ENCODE measurements around the gene PCBD2. TPM values are rescaled to one million over a fixed set of nuclear protein-coding genes. Genes with fewer than 3 reads are reported as not detected.

PCBD2 gene
- total RNA-seq, 1 donor from 2014 or later, result 12.1 TPM

DNA sequence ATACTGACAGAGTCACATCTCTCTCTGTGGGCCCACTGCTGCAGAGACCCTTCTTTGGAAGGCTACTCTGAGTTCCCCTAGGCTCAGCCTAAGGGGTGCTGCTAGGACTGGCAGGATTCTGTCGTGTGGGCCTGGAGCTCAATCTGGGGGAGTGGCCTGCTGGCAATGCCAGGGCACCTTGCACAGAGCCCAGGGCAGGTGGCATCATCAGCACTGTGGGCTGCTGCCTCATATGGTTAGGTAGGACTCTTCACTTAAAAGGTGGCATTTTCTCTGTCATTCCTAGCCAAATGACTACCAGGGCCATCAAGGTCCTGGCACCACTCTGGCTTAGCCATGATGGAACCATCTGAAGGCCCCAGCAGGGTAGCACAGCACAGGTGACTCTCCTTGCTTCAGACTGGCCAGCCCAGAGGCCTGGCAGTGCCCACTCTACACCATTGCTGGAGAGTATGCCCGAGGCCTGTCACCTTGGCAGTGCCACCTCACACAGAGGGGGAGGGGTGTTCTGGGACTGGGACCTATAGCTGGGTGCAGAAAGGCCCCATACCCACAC is 107.2 kb downstream of the PCBD2 start:
- Mint-ChIP-seq H3K9me3 (no peaks in the 10 kb centered on the region), H3K27me3 (ENCODE audit: low read depth) (peaks cover 10% of the 10 kb centered on the region), H3K4me3 (no peak overlapping the region), H3K36me3 (ENCODE audit: low read depth) (no peaks in the 10 kb centered on the region), H3K4me1 (no peaks in the 10 kb centered on the region), H3K27ac (ENCODE audit: unreplicated experiment) (no peak overlapping the region)
- DNase-seq (ENCODE audit: low read depth, low spot score), result no peak
- TF ChIP-seq, protein P1, sequence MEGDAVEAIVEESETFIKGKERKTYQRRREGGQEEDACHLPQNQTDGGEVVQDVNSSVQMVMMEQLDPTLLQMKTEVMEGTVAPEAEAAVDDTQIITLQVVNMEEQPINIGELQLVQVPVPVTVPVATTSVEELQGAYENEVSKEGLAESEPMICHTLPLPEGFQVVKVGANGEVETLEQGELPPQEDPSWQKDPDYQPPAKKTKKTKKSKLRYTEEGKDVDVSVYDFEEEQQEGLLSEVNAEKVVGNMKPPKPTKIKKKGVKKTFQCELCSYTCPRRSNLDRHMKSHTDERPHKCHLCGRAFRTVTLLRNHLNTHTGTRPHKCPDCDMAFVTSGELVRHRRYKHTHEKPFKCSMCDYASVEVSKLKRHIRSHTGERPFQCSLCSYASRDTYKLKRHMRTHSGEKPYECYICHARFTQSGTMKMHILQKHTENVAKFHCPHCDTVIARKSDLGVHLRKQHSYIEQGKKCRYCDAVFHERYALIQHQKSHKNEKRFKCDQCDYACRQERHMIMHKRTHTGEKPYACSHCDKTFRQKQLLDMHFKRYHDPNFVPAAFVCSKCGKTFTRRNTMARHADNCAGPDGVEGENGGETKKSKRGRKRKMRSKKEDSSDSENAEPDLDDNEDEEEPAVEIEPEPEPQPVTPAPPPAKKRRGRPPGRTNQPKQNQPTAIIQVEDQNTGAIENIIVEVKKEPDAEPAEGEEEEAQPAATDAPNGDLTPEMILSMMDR (conservative IDR thresholded peaks at IDR 0.05), result no peak

Small RNA genes within 50 kb of the gene (microRNA-seq; reads per million reads assigned to microRNA genes)
- gene MIR4461, result not detected

Other genes starting within 250 kb of the PCBD2 start
- gene CAMLG, start 166.6 kb upstream of the PCBD2 start, total RNA-seq, result 43.4 and 43.8 TPM in 2 replicates
- 74.7 and 78.5 TPM in 2 replicates for gene DDX46, start 146.4 kb upstream of the PCBD2 start, total RNA-seq
- 57.4 and 61.9 TPM in 2 replicates for gene C5orf24, start 59.2 kb upstream of the PCBD2 start, total RNA-seq
- 40.6 and 47.0 TPM in 2 replicates for gene TXNDC15, start 30.8 kb upstream of the PCBD2 start, total RNA-seq
- gene CATSPER3, start 62.8 kb downstream of the PCBD2 start, total RNA-seq, result 0.36 and 0.54 TPM in 2 replicates
- gene PITX1, start 129.1 kb downstream of the PCBD2 start, total RNA-seq, result not detected in 2 replicates

Data from neural crest cell (in vitro differentiated cells).